ENCODE results near the gene CDH13. TPM values are rescaled to one million over a fixed set of nuclear protein-coding genes. Genes with fewer than 3 reads are reported as not detected.

CDH13 gene
- total and polyA plus RNA-seq, 9 donors = 1.9 to 34.2 (median 4.8) TPM

DNA sequence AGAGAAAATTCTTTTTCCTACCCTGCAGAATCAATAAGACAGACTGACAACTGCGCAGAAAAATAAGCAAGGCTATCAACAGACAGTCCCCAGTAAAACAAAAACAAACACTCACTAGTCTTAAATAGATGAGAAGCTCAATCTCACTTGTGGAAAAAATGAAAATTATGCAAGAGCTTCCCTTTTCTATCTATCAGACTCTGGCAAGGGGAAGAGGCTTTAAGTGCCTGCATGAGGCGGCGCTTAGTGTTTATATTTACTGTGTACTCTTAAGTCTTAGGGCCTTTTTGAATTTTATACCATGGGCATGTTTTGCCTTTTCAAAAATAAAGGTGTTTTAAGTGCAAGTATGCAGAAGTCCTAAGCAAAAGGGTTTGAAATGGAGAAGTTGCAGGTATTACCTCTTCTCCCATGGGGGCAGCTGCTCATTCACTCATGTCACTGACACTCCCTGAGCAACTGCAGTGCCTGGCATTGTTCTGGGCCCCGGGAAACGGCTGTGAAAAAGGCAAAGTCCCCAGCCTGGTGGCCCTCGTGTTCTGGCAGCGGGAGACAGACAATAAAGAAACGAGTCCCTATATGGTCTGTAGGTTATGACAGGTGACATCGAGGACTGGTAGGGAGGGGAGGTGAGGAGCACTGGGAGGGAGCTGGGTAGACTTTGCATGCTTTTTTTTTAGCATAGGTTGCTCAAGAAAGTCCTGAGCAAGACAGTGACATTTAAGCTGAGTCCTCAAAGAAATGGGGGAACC is 1216.2 kb downstream of the CDH13 start:
- WGBS, 3 donors = 39 to 51% (median 42%) methylated on average over 9 of the region's 9 CpGs
- Histone ChIP-seq H3K4me3 (no peak overlapping the region), H3K27ac (no peak overlapping the region), H3K27me3 (no peaks in the 10 kb centered on the region), H3K9me3 (no peaks in the 10 kb centered on the region), H3K4me1 (ENCODE audit: insufficient read depth) (no peaks in the 10 kb centered on the region), H3K36me3 (no peaks in the 10 kb centered on the region)
- intact Hi-C loops (cut with DNase I) = no loop called here
- TF ChIP-seq EP300 (IDR thresholded peaks at IDR 0.05) (no peak), POLR2A (IDR thresholded peaks at IDR 0.05) (no peak)
- TF ChIP-seq, protein P1, sequence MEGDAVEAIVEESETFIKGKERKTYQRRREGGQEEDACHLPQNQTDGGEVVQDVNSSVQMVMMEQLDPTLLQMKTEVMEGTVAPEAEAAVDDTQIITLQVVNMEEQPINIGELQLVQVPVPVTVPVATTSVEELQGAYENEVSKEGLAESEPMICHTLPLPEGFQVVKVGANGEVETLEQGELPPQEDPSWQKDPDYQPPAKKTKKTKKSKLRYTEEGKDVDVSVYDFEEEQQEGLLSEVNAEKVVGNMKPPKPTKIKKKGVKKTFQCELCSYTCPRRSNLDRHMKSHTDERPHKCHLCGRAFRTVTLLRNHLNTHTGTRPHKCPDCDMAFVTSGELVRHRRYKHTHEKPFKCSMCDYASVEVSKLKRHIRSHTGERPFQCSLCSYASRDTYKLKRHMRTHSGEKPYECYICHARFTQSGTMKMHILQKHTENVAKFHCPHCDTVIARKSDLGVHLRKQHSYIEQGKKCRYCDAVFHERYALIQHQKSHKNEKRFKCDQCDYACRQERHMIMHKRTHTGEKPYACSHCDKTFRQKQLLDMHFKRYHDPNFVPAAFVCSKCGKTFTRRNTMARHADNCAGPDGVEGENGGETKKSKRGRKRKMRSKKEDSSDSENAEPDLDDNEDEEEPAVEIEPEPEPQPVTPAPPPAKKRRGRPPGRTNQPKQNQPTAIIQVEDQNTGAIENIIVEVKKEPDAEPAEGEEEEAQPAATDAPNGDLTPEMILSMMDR (IDR thresholded peaks at IDR 0.05) = no peak
- DNase-seq = no peak

DNA sequence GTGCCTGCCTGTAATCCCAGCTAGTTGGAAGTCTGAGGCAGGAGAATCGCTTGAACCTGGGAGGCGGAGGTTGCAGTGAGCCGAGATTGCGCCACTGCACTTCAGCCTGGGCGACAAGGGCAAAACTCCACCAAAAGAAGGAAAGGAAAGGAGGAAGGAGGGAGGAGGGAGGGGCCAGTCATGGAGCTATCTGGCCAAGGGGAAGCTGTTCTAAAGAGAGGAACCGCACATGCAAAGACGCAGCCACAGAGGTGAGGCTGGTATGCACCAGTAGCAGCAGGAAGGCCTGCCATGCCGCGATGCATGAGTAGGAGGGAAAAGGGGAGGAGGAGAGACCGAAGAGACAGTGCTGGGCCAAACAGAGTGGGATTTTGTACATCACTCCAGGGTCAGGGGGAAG is 1216.9 kb downstream of the CDH13 start:
- H3K27me3 ChIP-seq = no peaks in the 10 kb centered on the region
- TF ChIP-seq EP300 (IDR thresholded peaks at IDR 0.05) = no peak
- TF ChIP-seq, protein P1 (IDR thresholded peaks at IDR 0.05) = no peak
- TF ChIP-seq POLR2A (IDR thresholded peaks at IDR 0.05) = no peak
- 69 to 73% (median 73%) methylated on average over 10 of the region's 10 CpGs for WGBS, 3 donors
- H3K4me1 ChIP-seq (ENCODE audit: insufficient read depth) = no peaks in the 10 kb centered on the region
- H3K4me3 ChIP-seq = no peak overlapping the region
- H3K36me3 ChIP-seq = no peaks in the 10 kb centered on the region
- intact Hi-C loops (cut with DNase I) = no loop called here
- no peak for DNase-seq
- H3K9me3 ChIP-seq = no peaks in the 10 kb centered on the region
- no peak overlapping the region for H3K27ac ChIP-seq

DNA sequence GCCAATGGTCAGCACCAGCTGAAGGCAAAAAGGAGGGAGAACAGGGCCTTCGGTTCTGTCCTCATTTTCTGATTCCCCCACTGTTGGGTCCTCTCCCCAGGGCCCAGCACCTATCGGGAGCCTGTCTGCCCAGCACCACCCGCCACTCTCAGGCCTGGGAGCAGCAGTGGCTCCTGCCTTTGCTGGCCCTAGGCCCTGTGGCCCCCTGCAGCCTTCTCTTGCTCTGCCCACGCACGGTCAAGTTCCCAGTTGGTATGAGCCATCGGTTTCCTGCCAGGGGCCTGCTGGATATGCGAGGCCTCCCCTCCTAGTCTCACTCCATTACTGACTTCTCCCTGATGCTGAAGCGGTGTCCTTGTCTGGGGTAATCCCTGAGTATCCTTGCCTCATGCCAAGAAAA is 1218.5 kb downstream of the CDH13 start:
- Histone ChIP-seq H3K4me1 (ENCODE audit: insufficient read depth) (no peaks in the 10 kb centered on the region), H3K4me3 (no peak overlapping the region), H3K36me3 (no peaks in the 10 kb centered on the region), H3K27me3 (no peaks in the 10 kb centered on the region), H3K9me3 (no peaks in the 10 kb centered on the region), H3K27ac (no peak overlapping the region)
- intact Hi-C loops (cut with DNase I) = no loop called here
- WGBS, 3 donors = 97 to 98% (median 98%) methylated on average over 8 of the region's 8 CpGs
- no peak for DNase-seq
- TF ChIP-seq POLR2A (IDR thresholded peaks at IDR 0.05) (no peak), EP300 (IDR thresholded peaks at IDR 0.05) (no peak)
- TF ChIP-seq, protein P1 (IDR thresholded peaks at IDR 0.05) = no peak

DNA sequence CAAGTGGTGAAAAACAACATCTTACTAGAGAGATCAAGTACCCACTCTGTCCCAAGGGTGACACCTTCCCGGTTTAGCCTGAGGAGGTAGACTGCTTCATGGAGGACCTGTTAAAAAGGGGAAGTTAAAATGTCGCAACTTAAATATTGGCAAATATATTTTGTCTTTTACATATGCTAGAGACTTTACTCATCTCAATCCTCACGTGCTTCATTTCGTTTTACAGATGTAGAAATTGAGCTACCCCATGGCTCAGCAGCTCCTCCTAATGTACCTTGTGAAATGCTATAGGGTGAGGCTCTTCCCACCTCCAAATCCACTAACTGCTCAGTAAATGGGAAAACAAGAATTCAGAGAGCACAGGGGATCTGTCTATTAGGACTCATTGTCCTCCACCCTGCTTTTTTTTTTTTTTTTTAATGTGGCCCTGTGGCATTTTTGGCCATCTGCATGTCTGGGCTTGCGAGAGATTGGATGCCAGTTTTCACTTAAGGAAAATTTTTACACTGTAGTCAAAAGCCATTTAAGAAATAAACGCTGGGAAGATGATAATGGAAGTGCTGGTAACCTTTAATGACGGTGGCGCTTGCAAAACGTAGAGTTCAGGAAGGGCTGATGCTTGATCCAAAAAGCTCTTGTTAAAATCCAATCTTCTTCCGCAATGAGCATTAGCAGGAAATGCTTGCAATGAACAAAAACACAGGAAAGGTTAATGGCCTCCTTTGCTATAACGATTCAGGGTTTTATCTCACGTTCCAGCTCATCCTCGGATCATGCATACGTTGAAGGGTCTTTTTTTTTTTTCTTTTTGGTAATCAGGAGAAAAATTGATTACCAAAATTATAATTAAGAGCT is 1220.8 kb downstream of the CDH13 start:
- DNase-seq = no peak
- Histone ChIP-seq H3K4me1 (ENCODE audit: insufficient read depth) (no peaks in the 10 kb centered on the region), H3K36me3 (no peaks in the 10 kb centered on the region), H3K27ac (no peak overlapping the region), H3K9me3 (no peaks in the 10 kb centered on the region), H3K27me3 (no peaks in the 10 kb centered on the region), H3K4me3 (no peak overlapping the region)
- TF ChIP-seq EP300 (IDR thresholded peaks at IDR 0.05) = no peak
- TF ChIP-seq, protein P1 (IDR thresholded peaks at IDR 0.05) = no peak
- TF ChIP-seq POLR2A (IDR thresholded peaks at IDR 0.05) = no peak
- intact Hi-C loops (cut with DNase I) = no loop called here
- 72 to 79% (median 73%) methylated on average over 14 of the region's 14 CpGs for WGBS, 3 donors
